CD4-positive, alpha-beta T cell treated with Interferon gamma for 1 hour (primary cell): ENCODE measurements around the gene NR2F1-AS1.
"Not testable (repeated sequence)": the region's sequence is repeated elsewhere in the genome, so short reads cannot be mapped to it uniquely, and the experiment has no call there.

Experiments used
- DNase-seq: peaks from one replicate; pipeline ENCODE4 v3.0.0-alpha.2; 2020

The NR2F1-AS1 gene

DNA sequence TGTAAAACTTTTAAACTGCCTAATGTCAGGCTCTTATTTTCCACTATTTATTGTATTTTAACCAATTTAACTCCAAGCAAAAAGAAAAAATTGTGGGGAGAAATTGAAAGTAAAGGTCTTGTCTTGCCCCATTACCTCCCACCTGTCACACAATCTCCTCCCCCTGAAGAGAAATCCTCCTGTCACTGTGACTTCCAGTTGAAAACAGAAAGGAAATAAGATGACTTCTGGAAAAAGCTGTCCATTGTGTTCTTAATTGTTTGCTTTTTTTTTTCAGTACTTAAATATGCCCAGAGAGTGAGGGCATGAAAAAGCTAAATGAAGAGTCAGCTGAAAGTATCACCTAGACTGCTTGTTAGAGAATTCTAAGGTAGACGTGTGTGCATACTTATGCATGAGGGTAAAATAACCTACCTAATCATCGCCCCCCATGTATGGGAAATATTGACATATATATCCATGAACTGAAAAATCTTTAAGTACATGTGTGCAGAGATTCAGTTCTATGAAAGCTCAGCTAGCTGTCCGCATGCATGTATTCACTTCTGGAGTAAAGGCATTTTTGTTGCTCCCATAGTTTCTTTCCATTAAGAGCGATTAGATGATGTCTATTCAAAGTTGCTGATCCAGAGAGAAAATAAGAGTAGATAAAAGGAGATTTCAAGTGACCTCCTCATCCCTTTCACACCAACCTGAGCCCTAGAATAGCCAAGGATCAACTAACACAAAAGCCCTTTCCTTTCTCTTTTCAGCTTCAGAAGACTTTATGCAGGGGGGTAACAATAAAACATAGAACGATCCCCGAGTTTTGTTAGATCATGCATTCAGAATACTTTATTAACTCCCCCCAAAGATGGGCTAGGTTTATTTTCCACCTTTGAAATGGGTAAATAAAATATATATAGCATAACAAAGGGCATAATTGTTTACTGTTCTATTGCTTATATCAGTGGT is 5.3 kb downstream of the NR2F1-AS1 start:
- DNase-seq, result no peak

DNA sequence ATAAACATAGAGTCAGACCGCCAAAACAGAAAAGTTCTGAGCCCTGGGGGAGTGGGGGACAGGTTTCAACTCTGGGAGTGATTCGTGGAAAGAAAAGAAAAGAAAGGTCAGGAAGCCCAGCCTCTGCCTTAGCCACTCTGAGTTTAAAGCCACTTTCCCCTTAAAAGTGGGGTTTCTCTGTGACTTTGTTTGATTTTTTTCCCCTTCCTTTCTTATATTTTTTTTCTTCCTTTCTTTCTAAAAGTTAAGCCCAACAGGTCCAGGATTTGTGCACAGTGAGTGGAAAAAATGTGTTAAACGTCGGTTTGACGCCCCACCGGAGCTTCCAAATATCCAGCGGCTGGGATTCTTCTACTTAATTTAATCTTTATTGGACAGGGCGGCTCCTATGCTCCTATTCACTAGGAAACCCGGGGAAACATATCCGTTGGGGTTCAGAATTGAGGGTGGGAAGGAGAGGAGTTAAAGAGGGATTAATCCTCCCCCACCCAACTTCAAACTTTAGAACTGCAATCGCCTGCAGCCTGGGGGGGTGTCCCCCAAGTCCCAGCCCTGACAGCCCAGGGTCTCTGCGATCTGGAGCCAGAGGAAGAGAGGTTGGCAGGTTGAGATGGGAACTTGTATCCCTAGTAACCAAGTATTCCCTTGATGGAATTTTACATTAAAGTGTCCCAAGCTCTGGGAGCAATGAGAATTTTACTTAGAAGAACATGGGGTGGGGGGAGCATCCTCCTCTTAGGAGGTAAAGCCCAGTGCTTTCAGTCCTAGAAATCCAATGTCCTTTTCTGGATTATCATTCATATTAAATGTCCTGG is 6.3 kb downstream of the NR2F1-AS1 start:
- no peak for DNase-seq

DNA sequence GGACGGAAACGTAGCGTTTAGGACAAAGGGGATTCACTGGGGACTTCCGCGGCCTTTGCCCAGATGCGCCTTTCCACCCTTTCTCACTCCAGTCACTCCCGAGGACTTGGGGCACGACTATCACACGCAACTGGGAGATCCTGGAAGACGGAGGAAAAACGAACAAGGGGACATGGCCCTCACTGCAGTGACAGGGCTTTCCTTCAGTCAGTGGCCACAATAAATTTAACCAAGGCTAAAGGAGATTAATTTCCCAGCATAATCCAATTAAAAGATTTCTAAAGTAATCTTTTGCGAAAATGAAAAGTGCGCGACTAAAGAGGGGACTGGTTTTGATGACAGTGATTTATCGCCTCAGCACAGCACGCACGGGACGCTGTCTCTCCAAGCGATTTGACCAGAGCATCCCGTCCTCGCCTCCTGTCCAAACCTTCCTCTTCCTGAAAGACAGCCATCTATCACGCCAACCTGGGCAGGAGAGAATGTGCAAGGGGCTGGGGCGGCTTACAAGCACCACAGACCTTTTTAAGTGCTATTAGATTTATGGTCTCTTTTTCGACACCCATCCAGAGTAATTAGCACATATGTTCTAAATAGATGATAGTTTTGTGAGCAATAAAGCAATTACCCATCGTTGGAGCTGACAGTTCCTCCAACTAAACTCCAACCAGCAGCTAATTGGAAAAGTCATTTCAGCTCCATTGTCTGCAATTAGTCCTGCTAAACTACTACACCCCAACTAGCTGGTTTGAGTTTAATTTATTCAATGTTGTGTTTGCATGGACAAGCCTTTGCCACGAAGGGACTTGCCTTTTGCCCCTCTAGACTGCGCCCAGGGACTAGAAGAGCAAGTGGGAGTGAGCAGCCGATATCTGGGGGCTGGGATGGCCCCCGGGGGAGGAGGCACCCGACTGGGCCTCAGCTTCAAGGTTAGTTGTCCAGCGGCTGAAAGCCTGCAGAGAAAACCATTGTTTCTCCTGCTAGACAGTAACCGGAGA is 7.4 kb downstream of the NR2F1-AS1 start:
- no peak for DNase-seq

DNA sequence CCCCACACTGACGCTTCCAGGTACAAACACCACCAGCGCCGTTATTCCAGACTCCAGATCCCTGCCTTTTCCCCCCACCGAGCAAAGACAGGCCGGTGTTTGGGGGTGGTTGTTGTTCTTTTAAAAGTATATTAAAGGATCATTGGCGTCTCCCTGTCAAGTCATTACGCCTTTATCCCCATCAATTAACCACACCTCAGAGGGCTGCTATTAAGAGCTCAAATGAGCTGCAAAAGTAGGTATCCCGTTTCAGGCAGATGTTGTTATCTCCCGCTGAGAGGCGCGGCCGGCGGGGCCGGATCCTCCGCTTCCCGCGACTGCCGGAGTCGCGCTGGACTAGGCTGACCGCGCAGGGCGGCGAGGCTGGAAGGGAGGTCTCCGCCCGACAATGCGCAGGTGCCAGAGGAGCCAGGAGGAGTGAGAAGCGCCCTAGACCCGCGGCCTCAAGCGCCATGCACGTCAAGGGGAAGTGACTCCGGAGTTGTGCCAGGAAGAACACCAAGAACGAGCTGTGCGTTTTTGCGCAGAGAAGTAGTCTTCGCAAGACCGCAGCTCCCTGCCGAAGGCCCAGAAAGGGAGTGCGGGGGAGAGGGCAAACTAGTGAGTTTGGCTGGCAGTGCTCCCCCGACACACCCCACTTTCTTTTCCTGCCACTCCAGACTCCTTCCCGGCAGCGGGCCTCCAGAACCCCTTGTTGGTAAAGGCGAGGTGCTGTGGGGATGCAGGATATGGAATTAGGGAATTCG is 8.2 kb downstream of the NR2F1-AS1 start:
- no peak for DNase-seq

DNA sequence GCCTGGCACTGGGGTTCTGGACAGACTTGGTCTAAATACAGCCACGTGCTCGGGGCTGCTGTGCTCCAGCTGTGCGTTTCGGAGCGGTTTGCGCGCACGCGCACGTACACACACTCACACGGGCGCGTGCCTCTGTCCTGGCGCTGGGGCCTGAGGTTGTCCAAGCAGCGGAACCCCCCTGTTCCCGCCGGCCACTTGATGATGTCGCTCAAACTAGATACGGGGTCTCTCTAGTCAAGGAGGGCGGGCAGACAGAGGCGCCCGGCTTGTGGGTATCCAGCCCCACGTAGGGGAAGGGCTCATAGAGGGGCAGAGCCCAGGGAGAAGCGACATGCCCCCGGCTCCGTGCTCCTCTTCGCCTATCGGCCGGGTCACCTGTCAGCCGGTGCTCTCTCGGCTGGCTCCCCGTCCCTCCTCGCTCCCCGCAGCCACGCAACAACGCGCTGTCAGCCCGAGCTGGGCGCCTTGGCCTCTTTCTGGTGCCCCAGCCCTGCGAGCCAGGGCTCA is 8.9 kb downstream of the NR2F1-AS1 start:
- DNase-seq, result no peak

DNA sequence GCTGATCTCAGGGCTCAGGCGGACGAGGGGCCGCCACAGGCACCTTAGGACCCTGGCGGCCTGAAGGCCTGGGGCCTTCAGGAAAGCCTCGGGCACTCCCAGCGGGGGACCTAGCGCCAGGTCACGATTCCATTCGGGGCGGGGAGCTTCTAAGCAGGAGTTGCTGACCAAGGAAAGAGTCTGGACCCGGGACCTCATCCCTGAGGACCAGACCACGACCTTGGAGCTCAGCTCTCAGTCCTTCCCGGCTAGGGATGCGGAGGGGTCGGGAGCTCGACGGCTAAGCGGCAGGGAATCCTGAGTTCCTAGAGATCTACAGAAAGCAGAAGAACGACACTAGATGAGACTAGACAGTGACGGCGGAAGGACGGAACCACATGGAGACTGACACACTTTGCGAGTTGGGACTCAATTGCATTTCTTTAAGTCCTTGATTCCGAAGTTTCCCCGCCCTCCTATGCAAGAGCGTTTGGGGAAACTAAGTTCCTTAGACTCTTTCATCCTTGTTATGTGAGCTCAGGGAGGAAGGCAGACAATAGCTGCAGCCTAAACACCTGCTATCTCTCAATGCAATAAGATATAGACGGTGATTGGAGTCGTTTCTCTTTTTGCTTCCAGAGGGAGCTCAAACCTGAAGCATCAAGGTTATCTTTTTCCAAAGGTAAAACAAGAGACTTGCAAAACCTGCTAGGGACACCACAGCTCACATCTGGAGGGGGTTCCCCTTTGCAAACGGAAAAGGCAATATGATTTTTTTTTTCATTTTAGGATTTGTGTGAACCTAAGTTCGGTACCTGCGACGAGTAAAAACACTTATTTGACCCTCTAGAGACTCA is 9.7 kb downstream of the NR2F1-AS1 start:
- DNase-seq, result no peak

DNA sequence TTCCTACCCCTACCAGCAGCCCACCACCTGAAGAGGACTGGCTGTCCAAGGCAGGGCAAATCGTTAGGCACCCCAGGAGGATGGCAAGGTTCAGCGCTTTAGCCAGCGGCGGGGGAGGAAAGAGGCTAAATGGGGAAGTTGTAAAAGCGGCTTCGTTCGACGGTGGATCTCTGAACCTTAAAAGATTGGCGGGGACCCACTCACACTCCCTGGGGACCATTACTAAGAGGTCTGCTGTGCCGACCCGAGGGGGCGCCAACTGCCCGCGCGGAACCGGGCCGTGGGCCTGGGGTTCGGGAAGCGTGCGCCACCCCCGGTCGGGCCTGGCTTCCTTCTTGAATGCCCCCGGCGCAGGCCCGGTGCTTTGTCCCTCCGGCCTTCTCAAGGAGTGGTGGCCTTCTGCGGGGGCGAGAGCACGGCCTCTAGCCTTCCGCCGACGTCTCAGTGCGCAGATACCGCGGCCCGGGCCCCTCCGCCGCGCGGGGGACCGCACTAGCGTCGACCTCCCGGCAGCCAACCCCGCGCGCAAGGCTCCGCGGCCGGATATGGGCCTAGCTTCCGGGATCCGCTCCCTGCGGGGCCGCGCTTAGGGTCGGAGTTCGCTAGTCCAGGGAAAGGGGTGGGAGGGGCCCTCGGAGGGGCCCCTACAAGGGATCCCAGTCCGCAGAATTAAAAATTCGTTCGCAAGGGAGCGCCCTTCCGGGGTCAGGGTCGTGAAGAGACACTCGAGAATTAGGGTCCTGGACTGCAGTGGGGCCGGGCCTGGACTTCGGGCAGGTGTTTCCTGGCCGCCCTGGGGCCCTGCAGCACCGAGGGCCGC is 10.5 kb downstream of the NR2F1-AS1 start:
- no peak for DNase-seq

DNA sequence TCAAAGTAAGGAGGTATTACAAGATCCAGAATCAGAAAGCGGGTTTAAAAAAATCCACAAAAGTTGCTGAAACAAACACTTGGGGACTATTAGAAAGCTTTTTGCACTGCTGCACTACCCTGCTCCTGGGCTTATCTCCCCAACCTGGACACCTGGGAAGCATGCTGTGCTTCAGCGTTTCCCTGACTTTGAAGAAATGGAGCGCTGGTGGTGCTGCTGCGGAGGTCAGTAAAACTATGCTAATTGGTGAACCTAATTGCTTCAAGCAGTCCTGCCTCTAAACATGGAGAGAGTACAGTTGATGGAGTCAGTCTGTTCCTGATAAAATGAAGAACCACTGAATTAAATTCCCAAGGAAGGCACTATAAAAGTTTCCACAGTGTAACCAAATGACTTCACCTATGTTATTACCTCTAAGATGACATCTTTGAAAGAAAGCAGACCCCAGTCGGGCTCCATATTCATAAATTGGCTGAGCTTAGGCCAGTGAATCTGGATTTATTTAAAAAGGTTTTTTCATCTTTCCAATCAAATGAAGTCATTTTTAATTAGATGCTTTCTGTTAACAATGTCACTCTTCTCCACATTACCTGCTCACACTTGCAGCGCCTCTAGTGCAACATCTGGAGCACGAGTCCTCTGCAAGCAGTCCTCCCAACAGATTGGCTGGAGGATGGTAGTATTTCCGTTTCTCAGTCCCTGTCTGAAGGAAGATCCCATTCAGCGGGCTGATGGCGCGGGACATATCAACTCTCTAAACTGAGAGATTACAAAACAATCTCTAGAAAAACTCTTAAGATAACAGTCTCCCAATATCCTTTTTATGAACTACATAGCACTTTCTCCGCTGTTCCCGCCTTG is 11.5 kb downstream of the NR2F1-AS1 start:
- no peak for DNase-seq

DNA sequence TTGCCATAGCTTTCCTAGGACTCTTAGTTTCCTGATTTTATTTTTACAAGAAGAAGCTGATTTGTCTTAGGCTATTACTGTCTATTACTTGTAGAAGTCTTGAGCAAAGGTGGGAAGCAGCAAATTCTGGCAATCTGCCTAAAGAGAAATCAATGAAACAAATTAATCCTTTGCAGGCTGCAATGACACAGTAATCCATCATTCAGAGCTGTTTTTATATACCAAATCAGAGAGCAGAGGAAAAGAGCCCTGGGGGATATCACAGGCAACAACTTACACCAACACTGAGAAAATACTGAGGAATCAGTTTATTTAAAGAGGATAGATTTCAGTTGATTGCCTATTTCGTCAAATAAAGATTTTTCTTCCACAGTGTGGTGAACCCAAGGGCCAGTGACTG is 13.6 kb downstream of the NR2F1-AS1 start:
- DNase-seq, result no peak

DNA sequence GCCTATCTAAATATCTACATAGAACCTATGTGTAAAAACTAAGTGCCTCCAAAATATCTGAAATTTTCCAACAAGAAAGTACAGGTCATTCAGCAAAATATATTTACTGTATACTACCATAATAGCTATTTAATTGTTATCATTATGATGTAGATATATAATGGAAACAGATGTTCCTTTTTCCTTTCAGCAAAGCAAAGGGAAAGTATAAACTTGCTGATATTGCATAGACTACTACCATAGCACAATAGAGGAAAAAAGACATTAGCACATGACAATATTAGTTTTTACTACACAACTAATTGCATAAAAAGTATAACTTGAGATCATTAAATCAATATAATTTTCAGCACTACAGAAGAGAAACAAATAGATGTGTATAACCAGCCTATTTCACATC is 14.9 kb downstream of the NR2F1-AS1 start:
- DNase-seq, result no peak

DNA sequence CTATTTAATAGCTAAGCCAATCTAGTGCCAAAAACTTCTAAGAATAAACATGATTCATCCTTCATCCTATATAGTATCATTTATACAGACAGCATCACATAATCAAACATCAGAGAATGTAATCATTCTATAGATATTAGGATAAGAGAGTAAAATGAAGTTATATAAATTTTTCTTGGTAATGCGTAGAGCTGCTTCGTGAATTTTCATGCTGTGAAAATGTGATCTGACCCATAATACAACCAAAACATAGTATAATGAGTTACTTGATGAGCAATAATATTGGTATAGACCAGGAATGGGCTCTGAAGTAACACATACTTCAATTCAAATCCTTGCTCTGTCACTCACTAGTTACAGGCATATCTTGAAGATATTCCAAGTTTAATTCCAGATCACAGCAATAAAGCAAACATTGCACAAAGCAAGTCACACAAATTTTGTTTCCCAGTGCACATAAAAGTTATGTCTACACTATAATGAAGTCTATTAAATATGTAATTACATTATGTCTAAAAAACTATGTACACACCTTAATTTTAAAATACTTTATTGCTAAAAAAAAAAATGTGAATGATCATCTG is 23.9 kb downstream of the NR2F1-AS1 start:
- no peak for DNase-seq

DNA sequence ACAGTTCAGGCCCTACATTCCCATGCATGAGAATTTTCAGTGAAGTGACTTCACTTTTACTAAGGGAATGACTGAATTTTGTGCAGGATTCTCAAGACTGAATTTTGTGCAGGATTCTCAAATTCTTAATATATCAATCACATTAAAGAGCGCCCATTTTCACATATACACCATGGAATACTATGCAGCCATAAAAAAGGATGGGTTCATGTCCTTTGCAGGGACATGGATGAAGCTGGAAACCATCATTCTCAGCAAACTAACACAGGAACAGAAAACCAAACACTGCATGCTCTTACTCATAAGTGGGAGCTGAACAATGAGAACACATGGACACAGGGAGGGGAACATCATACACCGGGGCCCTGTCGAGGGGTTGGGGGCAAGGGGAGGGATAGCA is 31.4 kb downstream of the NR2F1-AS1 start:
- not testable (repeated sequence) for DNase-seq

DNA sequence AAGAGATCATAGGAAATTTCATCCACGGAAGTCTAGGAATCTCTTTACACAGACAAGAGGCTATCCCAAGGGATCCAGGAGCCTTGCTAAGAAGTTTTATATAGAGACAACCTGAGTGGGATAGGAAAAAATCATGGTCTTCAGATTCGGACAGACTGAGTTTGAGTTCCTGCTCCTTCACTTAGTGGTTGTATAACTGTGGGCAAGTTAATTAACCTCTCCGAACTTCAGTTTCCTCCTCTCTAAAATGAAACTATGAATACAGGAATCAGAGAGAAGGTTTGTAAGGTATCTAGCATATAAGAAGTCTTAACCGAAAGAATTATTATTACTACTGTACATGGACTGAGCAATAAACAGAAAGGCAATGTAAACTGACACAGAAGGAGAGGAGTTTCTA is 35.1 kb downstream of the NR2F1-AS1 start:
- DNase-seq, result no peak

DNA sequence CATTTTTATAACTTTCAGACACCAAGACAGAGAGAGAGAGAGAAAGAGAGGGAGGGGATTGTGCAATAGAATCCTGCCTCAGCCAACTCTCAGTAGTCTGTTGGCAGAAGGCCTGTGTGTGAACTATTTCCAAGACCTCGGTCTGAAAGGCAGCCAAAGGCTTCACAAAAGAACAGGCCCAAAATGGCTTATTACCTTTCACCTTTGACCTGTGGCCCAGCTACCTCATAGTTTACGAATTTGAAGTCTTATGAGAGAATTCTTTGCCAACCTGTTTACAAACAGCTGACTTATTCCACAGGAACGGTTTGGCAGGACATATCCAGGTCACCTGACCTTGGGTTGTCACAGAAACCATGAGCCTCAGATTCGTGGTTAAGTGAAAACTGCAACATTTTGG is 48.6 kb downstream of the NR2F1-AS1 start:
- DNase-seq, result no peak

DNA sequence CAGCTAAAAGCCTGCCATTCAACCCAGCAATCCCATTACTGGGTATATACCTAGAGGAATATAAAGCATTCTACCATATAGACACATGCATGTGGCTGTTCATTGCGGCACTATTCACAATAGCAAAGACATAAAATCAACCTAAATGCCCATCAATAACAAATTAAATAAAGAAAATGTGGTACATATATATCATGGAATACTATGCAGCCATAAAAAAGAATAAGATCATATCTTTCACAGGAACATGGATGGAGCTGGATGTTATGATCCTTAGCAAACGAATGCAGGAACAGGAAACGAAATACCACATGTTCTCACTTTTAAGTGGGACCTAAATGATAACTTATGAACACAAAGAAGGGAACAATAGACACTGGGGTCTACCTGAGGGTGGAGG is 59.2 kb downstream of the NR2F1-AS1 start:
- DNase-seq, result not testable (repeated sequence)

DNA sequence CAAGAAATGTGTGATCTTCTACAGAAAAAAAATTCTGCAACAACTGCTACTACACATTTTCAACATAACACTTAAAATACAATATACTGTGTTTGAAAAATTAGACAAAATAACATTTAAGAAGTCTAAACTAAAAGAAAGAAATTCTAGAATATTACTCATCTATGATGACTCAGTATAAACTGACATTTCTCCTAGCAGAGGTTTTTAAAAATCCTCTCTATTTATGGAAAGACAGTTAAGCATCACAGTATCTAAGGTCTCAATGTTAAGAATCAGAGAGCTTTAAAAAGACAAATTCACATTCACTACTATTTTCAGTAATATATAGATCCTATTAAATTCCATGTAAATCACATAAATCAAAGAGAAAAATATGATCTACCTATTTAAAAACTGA is 61.3 kb downstream of the NR2F1-AS1 start:
- DNase-seq, result no peak

DNA sequence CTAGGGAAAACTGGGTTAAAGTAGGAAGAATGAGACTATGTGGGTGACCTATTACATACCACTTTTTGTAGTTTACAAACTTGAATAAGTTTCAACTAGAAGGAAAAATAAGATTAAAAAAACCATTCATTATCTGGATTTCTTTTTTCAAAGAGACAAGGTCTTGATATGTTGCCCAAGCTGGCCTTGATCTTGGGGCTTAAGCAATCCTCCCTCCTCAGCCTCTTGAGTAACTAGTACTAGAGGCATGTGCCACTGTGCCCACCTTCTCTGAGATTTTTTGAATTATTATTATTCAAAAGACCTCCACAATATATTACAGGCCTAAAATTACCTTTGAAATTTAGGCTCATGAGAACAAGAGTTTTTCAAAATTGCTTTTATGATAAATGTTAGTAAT is 63.2 kb downstream of the NR2F1-AS1 start:
- DNase-seq, result no peak

DNA sequence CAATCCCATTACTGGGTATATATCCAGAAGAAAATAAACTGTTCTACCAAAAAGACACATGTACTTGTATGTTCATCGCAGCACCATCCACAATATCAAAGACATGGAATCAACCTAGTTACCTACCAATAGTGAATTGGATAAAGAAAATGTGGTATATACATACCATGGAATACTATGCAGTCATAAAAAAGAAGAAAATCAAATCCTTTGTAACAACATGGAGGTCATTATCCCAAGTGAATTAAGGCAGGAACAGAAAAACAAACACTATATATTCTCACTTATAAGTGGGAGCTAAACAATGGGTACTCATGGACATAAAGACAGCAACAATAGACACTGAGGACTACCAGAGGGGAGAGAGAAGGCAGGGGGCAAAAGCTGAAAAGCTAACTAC is 67.7 kb downstream of the NR2F1-AS1 start:
- DNase-seq, result no peak
